ENCODE measurements around the gene FNTB.

The FNTB gene, protein sequence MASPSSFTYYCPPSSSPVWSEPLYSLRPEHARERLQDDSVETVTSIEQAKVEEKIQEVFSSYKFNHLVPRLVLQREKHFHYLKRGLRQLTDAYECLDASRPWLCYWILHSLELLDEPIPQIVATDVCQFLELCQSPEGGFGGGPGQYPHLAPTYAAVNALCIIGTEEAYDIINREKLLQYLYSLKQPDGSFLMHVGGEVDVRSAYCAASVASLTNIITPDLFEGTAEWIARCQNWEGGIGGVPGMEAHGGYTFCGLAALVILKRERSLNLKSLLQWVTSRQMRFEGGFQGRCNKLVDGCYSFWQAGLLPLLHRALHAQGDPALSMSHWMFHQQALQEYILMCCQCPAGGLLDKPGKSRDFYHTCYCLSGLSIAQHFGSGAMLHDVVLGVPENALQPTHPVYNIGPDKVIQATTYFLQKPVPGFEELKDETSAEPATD

DNA sequence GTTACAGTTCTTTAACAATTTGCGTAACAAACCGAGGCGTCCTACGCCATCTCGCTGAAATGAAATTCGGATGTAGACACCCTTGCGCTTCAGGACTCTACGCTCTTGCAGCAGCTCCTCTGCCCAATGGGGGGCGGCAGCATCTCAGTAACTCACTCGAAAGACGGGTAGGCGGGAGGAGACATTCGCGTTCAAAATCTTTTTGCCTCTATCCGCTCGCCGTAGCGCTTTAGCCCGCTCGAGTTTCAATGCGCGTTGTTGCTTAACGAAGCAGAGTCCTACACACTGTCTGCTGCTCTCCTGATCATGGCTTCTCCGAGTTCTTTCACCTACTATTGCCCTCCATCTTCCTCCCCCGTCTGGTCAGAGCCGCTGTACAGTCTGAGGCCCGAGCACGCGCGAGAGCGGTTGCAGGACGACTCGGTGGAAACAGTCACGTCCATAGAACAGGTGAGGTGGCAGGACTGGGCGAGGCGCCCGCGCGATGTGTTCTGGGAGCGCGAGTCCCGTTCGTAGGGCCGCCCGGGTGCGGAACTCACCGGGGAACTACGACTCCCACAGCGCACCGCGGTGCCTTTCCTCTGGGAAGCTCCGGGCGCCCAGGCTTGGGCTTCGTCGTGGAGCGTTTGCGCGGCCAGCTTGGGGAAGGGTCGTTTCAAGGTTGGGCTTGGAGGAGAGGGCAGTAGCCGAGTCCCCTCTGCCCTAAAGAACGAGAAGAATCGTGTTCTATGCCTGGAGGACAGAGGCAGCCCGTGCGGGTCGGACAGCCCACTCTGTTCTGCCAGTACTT, at the start of gene FNTB:
Gene FNTB (plus strand): TSS at position 248 of the 790 bp plus-strand sequence. CDS start 59 bp downstream, at position 307.
- peak; percentile 77 to 85 for DNase-seq (ENCODE audit: low read depth in 1 of 2, low spot score in 1 of 2)

DNA sequence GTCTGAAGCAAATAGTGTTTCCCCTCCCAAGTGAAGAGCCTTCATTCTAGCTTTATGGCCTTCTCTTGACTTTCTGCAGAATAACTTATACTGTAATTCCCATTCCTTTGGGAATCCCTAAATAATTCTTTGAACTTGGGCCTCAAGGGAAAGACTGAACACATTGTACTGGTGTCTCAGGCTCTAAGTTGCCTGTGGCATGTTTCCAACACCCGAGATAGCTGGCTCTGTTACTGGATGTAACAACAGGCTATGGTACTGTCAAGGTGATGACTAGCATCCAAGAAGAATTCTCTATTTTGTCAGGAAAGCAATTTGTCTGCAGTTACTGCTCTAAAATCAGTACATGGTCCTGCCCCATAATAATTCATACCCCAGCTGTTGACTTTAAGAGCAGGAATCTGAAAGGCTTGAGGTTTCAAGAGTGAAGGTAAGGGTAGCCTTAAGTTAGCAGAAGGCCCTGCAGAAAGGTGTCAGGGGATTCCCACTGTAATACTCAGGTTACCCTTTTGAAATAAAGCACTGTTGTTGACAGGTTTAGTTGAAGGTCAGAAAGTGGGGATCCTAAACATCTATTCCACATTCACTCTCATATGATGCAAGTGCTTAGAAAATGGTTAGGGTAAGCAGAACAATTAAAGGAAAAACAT, 49.4 kb upstream of the FNTB start:
- DNase-seq (ENCODE audit: low read depth in 1 of 2, low spot score in 1 of 2), result no peak

DNA sequence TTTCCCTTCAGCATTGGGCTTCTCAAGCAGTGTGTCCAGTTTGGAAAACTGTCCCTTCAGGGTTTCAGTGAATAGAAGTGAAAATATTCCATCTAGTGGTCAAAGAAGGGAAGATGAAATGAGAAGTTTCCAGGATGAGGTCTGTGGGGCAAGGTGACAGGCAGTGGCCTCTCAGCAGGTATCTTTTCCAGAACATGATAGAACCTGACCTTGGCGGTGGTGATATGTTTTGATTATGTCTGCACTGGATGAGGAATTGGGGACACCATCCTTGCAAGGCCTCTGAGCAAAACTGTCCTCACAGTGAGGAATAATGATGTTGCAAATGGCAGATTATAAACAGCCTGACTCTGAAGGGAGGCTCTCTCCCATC, 48.9 kb upstream of the FNTB start:
- DNase-seq (ENCODE audit: low read depth in 1 of 2, low spot score in 1 of 2), result no peak

DNA sequence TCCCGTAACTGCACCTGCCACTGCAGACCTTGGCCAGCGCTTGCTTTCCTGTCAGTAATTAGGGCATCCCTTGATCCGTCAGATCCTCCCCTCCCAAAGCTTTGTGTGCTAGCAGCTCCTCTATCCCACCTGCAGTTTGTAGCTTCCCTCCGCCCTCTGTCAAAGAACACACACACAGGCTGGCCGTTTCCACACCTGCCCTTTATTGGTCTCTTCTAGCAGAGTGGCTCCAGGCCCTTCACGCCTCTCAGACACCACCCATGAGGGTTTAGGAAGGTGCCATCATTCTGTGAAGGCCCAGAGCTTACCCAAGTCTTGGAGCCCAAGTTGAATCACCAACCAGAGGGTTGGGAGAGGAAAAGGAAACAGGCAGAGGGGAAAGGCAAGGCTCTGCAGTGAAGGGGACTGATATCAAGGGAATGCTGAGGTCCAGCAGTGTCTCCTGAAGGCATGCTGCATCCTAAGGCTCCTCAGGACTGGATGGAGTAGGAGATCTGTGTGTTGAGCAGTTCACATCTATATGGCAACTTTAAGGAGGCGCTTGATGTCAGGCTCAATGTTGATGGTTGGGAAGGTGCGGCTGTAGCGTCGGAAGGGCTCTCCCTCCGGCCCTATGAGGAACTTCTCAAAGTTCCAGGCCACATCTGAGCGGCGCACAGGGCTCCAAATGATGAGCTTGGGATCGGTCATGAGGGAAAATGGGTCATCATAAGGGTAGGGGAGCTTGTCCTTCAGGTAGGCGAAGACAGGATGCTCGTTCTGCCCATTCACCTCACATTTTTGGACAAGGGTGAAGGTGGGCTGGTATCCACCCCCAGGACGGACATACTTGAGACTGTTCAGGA, 47.5 kb upstream of the FNTB start:
- no peak for DNase-seq (ENCODE audit: low read depth in 1 of 2, low spot score in 1 of 2)

DNA sequence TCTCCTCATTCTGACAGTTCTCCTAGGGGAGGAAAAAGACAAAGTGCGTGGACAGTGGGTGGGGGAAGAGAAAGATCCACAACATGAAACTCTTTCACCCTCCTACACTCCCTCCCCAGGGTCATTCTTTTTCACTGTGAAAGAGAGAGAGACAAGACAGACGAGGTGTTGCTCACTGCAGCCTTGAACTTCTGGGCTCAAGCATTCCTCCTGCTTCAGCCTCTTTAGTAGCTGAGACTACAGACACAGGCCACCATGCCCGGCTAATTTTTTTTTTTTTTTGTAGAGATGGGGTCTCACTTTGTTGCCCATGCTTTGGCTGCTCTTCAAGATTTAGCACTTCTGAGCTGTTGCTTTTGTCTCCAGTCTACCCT, 46.9 kb upstream of the FNTB start:
- no peak for DNase-seq (ENCODE audit: low read depth in 1 of 2, low spot score in 1 of 2)

DNA sequence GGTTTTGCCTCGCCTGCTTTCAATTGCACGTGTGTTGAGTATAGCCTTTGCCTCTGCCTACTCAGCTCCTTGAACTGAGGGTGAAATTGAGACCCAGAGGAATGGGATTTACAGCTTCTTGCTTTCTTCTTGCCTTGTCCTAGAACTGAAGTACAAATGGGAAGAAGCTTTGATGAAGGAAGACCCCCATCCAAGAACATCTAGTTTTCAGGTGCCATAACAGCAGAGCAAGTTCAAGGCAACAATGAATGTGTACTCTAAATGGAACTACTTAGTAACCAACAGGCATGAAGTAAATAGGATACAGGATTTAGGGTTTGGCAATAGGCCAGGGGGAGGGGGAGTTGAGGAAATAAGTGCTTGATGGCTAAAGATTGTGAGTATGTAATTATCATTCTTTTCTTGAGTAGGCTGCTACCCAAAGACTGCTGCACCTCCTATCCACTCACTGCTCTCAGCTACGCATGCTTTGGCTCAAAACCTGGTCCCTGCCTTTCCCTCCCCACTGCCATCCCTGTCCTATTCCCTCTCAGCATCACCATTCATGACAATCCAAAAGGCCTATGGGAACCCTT, 46.3 kb upstream of the FNTB start:
- DNase-seq (ENCODE audit: low read depth in 1 of 2, low spot score in 1 of 2), result no peak

DNA sequence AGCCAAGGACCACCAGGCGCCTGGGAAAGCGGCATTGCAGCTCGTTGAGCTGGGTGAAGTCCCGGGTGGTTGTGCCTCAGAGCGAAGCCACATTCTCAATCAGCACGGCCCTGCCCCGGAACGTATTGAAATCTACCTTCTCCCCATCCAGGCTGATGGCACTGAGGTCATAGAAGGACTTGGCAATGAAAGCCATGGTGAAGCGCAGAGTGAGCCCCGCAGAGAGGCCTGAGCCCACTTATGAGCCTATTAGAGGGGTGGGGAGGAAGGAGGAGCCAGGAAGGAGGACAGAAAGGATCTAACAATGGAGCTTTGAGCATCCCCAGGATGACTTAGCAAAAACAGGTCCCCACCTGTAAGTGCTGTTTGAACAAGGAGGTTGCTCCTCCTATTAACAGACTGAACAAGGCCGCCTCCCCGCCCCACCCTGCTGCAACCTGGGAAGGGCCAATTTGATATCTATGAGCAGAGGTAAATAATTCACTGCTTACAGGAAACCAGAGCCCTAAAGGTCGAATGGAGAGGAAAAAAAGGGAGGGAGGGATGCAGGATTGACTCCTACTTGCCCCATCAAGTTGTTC, 44.1 kb upstream of the FNTB start, which contains the start of gene GPX2:
Gene GPX2 (minus strand): TSS at position 215 of the 581 bp plus-strand sequence. CDS start 19 bp downstream, at position 196.
- DNase-seq (ENCODE audit: low read depth in 1 of 2, low spot score in 1 of 2), result no peak

DNA sequence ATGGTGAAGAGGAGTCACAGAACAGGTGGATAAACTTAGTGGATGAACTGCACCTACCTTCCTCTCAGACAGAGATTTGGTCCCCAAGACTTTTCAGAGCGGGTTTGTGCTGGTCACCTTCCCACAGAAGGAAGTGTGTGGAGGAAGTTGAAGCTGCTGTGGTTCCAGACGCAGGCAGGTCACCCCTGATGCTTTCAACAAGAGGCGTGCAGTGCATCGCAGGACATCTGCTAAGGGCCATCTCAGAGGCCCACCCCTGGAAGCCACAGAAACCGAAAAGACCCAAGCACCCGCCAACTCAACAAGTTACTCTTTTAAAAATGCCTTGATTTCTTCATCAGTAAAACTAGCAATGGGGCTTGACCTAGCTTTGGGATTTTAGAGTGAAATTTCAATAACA, 43.1 kb upstream of the FNTB start:
- DNase-seq (ENCODE audit: low read depth in 1 of 2, low spot score in 1 of 2), result no peak

DNA sequence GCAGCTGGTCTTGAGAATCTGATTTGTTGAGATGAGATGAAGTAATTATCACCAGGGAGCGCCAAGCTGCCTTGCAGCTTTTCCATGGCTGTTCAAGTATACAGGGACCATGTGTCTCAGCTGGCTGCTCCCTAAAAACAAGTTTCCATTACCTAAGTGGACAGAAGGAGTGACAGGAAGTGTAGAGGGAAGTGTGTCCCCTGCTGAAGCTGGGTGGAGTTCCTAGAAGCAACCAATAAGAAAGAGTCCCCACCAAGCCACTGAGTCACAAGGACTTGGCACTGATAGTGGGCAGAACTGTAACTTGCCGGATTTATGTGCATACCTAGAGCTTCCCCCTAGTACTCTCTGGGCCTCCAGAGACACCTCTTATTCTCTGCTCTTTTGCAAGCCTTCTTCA, 42.7 kb upstream of the FNTB start:
- no peak for DNase-seq (ENCODE audit: low read depth in 1 of 2, low spot score in 1 of 2)

DNA sequence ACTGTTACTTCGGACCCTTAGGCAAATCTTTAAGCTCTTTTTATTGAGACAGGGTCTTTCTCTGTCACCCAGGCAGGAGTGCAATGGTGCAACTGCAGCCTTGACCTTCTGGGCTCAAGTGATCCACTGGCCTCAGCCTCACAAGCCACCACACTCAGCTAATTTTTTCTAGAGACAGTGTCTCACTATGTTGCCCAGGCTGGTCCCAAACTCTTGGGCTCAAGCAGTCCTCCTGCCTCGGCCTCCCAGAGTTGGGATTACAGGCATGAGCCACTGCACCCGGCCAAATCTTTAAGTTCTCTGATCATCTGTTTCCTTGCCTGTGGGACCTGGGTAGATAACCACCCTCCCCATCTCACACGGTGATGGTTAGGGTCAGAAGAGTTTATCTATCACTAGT, 41.8 kb upstream of the FNTB start:
- DNase-seq (ENCODE audit: low read depth in 1 of 2, low spot score in 1 of 2), result no peak

DNA sequence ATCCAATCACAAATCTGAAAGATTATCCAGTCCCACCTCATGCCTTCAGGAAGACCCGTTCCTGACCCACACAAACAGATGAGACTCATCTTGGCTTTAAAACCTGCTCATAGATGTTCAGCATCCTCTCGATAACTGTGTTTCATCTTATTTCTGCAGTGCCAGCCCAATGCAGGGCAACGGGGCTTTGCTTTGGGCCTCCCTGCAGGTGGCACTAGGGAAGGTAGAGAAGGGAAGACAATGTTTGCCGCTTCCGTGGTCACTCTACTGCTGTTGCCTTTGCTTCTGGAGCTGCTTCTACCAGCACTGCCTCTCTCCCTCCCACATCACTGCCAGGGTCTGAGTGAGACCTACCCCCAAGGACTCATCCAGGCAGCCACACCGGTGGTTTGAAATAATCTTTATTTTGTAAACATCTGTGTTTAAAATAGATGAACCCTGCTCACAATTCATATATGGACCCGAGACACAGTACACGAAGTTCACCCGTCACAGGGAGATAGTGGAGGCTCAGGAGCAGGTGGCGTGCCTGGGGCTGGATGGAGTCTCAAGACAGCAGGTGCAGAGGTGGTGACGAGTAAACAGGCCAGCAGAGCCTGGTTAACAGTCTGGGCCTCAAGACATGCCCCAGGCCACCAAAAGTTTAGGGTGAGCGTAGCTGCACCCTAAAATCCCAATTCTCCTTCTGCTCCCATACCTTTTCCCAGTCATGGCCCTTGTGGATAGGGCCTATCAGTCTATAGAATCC, 41.1 kb upstream of the FNTB start:
- no peak for DNase-seq (ENCODE audit: low read depth in 1 of 2, low spot score in 1 of 2)

DNA sequence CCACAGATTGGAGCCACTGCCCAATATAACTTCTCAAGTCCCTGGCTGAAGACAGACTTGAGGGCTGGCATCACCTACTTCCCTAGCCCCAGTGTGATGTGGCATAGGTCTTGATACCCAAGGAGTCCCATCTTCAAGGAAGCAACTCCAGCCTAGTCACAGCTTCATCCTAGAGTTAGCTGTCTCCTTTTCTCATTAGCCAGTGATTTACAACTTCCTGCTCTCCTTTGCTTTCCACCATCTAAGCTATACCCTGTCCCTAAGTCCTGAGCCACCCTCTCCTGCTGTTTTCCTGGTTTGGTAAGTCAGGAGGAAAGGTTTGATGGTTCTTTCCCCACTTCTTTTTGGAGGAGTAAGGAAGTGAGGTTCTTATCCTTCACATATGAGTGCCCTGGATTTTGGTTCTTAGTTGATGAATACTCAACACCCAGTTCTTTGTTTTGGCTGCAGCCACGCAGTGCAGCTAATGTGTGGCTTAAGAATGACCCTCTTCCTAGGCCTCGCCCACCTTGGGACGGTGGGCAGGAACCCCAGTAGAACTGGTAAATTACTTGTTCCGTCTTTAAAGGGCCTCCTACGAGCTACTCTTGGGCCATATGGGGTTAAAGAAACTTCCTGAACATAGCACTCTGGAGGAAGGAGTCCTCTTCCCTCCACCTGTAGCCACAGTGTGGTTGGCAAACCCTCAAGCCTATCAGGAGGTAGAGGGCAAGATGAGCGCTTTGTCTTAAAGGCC, 40.2 kb upstream of the FNTB start:
- DNase-seq (ENCODE audit: low read depth in 1 of 2, low spot score in 1 of 2), result no peak

DNA sequence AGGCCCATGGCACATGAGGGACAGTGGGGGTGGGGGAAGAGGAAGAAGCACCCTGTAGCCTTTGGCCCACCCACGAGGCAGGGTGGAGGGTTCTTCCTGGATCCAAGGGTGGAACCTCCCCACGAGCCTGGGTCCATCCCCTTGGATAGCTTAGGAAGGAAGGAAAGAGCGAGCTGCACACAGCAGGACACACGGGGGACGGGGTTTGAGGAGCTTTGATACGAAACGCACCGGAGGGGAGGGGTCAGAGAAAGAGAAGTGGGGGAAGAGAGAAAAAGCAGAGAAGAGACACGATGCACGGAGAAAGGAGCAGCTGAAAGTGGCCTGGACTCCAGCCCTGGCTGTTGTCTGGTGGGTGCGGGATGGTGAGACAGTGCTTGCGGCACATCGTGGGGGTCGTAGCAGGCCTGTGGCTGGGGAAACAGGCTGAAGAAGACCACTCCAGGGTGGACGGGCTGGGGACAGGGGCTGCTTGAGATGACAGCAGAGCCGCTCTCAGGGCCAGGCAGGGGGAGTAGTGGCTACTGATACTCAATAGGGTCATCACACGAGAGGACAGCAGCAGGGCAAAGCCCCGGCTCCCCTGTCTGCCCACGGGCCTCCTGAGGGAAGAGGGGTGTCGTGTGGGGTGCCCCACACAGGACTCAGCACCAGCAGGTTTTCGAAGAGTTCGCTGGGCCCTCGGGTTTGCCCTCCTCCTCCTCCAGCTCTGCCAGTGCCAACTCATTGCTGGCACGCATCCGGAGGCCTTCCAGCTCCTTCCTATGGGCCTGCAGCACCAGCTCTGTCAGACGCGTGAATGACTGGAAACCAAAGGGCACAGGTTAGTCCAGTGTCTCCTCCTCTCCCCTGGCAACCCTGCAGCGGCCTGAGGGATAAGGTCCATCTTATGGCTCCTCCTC, 38.7 kb upstream of the FNTB start:
- DNase-seq (ENCODE audit: low read depth in 1 of 2, low spot score in 1 of 2), result no peak

DNA sequence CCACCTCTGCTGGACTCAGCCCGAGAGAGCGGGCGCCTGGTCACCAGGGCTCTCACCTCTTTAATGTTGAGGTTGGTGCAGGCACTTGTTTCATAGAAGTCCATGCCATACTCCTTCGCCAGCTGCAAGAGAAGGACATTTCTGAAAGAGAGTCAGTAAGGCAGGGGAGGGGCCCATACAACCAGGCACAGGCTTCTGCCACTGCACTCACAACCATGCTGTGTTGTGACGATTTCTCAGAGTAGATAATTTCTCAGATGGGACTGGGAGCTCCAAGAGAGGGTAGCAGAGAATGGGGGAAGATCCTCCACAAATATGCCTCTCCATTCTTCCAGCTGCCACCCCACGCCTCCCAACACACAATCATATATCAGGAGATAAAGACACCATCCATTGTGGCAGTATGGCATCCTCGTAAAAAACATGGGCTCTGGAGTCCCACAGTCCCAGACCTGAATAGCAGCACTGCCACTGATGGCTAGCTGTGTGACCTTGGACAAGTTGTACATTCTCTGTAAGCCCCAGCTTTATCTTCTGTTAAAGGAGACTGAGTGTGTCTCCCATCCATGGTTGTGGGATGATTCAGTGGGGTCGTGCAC, 38.0 kb upstream of the FNTB start:
- DNase-seq (ENCODE audit: low read depth in 1 of 2, low spot score in 1 of 2), result no peak

DNA sequence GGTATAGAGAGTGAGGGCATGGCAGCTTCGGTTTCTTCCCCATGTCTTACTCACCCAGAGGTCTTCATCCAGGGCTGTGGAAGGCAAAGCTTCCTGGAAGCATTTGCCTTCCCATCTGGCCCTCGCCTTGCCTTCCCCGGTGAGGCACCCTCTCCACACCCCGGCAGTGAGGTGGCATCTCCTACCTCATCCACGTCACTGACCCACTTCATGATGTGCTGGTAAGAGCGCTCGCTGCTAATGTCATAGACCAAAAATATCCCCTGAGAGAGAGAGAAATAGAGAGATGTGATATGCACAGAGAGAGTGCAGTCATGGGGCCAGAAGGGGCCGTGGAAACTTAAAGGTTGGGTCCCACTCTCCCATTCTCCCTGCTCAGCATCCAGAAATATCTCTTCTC, 35.8 kb upstream of the FNTB start:
- no peak for DNase-seq (ENCODE audit: low read depth in 1 of 2, low spot score in 1 of 2)

DNA sequence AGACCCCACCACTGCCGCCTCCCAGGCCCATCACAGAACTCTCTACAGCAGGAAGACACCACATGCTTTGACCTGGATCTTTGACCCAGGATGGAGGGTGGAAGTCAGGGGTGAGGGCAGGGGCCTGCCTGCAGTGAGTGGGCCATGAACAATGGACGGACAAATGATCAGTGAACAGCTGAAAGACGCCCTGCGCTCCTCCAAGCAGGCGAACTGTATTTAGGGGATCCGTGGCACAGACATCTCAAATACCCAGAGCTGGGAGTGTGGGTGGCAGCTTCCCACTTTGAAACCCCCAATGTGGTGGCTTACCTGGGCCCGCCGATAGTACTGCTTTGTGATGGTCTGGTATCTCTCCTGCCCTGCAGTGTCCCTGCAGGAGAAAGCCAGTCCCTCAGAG, 35.4 kb upstream of the FNTB start:
- no peak for DNase-seq (ENCODE audit: low read depth in 1 of 2, low spot score in 1 of 2)

DNA sequence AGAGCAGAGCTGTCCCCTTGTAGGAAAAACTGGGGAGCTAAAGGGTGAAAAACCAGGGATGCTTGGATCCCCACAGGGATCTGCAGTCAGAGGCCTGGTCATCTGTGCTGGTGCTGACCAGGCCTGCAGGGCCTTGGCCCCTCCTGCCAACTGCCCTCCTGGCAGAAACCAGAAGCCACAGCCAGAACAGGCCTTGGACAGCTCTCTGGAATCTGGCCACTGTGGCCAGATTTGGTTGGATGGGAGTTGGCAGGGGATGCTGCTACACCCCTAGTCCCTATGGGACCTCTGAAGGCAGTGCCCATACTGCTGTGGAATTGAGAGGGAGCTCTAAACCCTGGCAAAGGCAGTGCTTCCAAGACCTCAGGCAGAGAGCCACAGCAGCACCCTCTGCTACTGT, 35.0 kb upstream of the FNTB start:
- no peak for DNase-seq (ENCODE audit: low read depth in 1 of 2, low spot score in 1 of 2)

Data from activated T-helper 1 cell treated with anti-CD3 and anti-CD28 coated beads, Interleukin-2, amount 50 U/mL, for 16 hours (primary cell).